EH (cell line): ENCODE measurements around the gene KIAA1210.

ENCODE experiments used
- DNase-seq: peaks from one replicate; pipeline ENCODE4 v3.0.0-alpha.2; 2015; ENCODE audit warnings: low read depth

Gene KIAA1210

GRCh38 chrX:119093991-119094735, 33.4 kb downstream of the KIAA1210 start:
- peak; percentile 24 for DNase-seq

- DNase-seq, result no peak
These were observed 37.0 kb downstream of the KIAA1210 start for GRCh38 chrX:119090627-119091026.

- DNase-seq, result no peak
These were observed 38.0 kb downstream of the KIAA1210 start for GRCh38 chrX:119089619-119090018.

GRCh38 chrX:119087121-119087520, 40.5 kb downstream of the KIAA1210 start:
- no peak for DNase-seq

- no peak for DNase-seq
These were observed 42.8 kb downstream of the KIAA1210 start for GRCh38 chrX:119084766-119085165.

- DNase-seq, result no peak
These were observed 45.3 kb downstream of the KIAA1210 start for GRCh38 chrX:119082278-119082677.

GRCh38 chrX:119075270-119076025, 52.2 kb downstream of the KIAA1210 start:
- no peak for DNase-seq

GRCh38 chrX:119073911-119074310, 53.7 kb downstream of the KIAA1210 start:
- no peak for DNase-seq

GRCh38 chrX:119073200-119073905, 54.3 kb downstream of the KIAA1210 start:
- no peak for DNase-seq

- no peak for DNase-seq
These were observed 54.9 kb downstream of the KIAA1210 start, which contains the start of gene CT47C1 for GRCh38 chrX:119072744-119073143. Gene CT47C1 (plus strand): TSS chrX:119072993. CDS start chrX:119073226, 233 bp downstream.

- no peak for DNase-seq
These were observed 56.2 kb downstream of the KIAA1210 start for GRCh38 chrX:119071381-119071780.

GRCh38 chrX:119069762-119070161, 57.9 kb downstream of the KIAA1210 start:
- DNase-seq, result no peak

GRCh38 chrX:119069128-119069527, 58.5 kb downstream of the KIAA1210 start:
- no peak for DNase-seq

- peak; percentile 63 for DNase-seq
These were observed 60.4 kb downstream of the KIAA1210 start for GRCh38 chrX:119067023-119067739.

- no peak for DNase-seq
These were observed 64.2 kb downstream of the KIAA1210 start for GRCh38 chrX:119063428-119063827.

GRCh38 chrX:119062750-119063374, 64.8 kb downstream of the KIAA1210 start:
- no peak for DNase-seq

- DNase-seq, result no peak
These were observed 71.9 kb downstream of the KIAA1210 start for GRCh38 chrX:119055687-119056086.

GRCh38 chrX:119045884-119046283, 81.7 kb downstream of the KIAA1210 start:
- no peak for DNase-seq

GRCh38 chrX:119042996-119043395, 84.6 kb downstream of the KIAA1210 start:
- DNase-seq, result no peak

GRCh38 chrX:119042040-119042439, 85.6 kb downstream of the KIAA1210 start:
- no peak for DNase-seq

GRCh38 chrX:119041175-119041574, 86.4 kb downstream of the KIAA1210 start:
- peak; percentile 87 for DNase-seq

GRCh38 chrX:119040432-119040831, 87.2 kb downstream of the KIAA1210 start:
- peak; percentile 44 for DNase-seq
